Activated T-cell treated with anti-CD3 and anti-CD28 coated beads, Interleukin-2, amount 50 U/mL, for 4 hours (primary cell): ENCODE data around the gene UPK3BL2. TPM values are rescaled to one million over a fixed set of nuclear protein-coding genes. Genes with fewer than 3 reads are reported as not detected.
"Not testable (repeated sequence)": the region's sequence is repeated elsewhere in the genome, so short reads cannot be mapped to it uniquely, and the experiment has no call there.

Experiments
- ATAC-seq, 2 donors: fragments of 200-7000 bp; cut with Tn5 transposase; one replicate each; pipeline ENCODE4 v1.10.0; 2021
- DNase-seq: peaks from one replicate; pipeline ENCODE4 v3.0.0-alpha.2; 2020
- H3K27me3 Mint-ChIP-seq: one replicate; pipeline ENCODE4 v1.8.0; 2021; ENCODE audit warnings: low read depth, mixed read lengths
- H3K36me3 Mint-ChIP-seq: one replicate; pipeline ENCODE4 v1.8.0; 2022; ENCODE audit warnings: mixed read lengths; ENCODE audit not compliant: insufficient read depth
- H3K4me1 Mint-ChIP-seq: one replicate; pipeline ENCODE4 v1.8.0; 2021; ENCODE audit warnings: low read depth, mixed read lengths
- H3K4me3 Mint-ChIP-seq: one replicate; pipeline ENCODE4 v1.8.0; 2021; ENCODE audit warnings: mild to moderate bottlenecking, moderate library complexity, mixed read lengths
- H3K9me3 Mint-ChIP-seq: one replicate; pipeline ENCODE4 v1.8.0; 2021; ENCODE audit warnings: mixed read lengths
- total RNA-seq, 3 donors: library from RNA; stranded (reverse); gene quantifications; one replicate each; pipeline ENCODE4 v1.2.1, GENCODE V29; 2021

Gene UPK3BL2
- total RNA-seq, 3 donors from 2014 or later: 4.7 to 8.5 (median 7.9) TPM

- H3K9me3 Mint-ChIP-seq, H3K36me3 Mint-ChIP-seq, DNase-seq, H3K4me1 Mint-ChIP-seq, H3K27me3 Mint-ChIP-seq, ATAC-seq, H3K4me3 Mint-ChIP-seq: not testable (repeated sequence)
These were observed 876 bp upstream of the UPK3BL2 start for GRCh38 chr7:102544372-102544771.

- not testable (repeated sequence) for H3K4me1 Mint-ChIP-seq, ATAC-seq, H3K36me3 Mint-ChIP-seq, H3K4me3 Mint-ChIP-seq, H3K9me3 Mint-ChIP-seq, DNase-seq, H3K27me3 Mint-ChIP-seq
These were observed 725 bp downstream of the UPK3BL2 start for GRCh38 chr7:102542771-102543170.

- not testable (repeated sequence) for H3K4me3 Mint-ChIP-seq, H3K36me3 Mint-ChIP-seq, H3K9me3 Mint-ChIP-seq, ATAC-seq, H3K4me1 Mint-ChIP-seq, DNase-seq, H3K27me3 Mint-ChIP-seq
These were observed 1.4 kb downstream of the UPK3BL2 start for GRCh38 chr7:102542083-102542482.

GRCh38 chr7:102540604-102541003, 2.9 kb downstream of the UPK3BL2 start:
- not testable (repeated sequence) for H3K36me3 Mint-ChIP-seq, H3K9me3 Mint-ChIP-seq, H3K27me3 Mint-ChIP-seq, H3K4me1 Mint-ChIP-seq, ATAC-seq, H3K4me3 Mint-ChIP-seq, DNase-seq

GRCh38 chr7:102535062-102535615, 8.4 kb downstream of the UPK3BL2 start:
- H3K4me3 Mint-ChIP-seq, ATAC-seq, H3K4me1 Mint-ChIP-seq, H3K9me3 Mint-ChIP-seq, DNase-seq, H3K36me3 Mint-ChIP-seq, H3K27me3 Mint-ChIP-seq: not testable (repeated sequence)

- not testable (repeated sequence) for H3K36me3 Mint-ChIP-seq, H3K9me3 Mint-ChIP-seq, H3K4me1 Mint-ChIP-seq, ATAC-seq, H3K27me3 Mint-ChIP-seq, DNase-seq, H3K4me3 Mint-ChIP-seq
These were observed 11.4 kb downstream of the UPK3BL2 start for GRCh38 chr7:102532127-102532526.

GRCh38 chr7:102531583-102531982, 11.9 kb downstream of the UPK3BL2 start:
- DNase-seq, ATAC-seq, H3K36me3 Mint-ChIP-seq, H3K9me3 Mint-ChIP-seq, H3K4me3 Mint-ChIP-seq, H3K4me1 Mint-ChIP-seq, H3K27me3 Mint-ChIP-seq: not testable (repeated sequence)

GRCh38 chr7:102527822-102528793, 15.4 kb downstream of the UPK3BL2 start:
- H3K27me3 Mint-ChIP-seq, H3K4me3 Mint-ChIP-seq, H3K36me3 Mint-ChIP-seq, DNase-seq, H3K9me3 Mint-ChIP-seq, H3K4me1 Mint-ChIP-seq, ATAC-seq: not testable (repeated sequence)

GRCh38 chr7:102527182-102527581, 16.3 kb downstream of the UPK3BL2 start:
- H3K4me1 Mint-ChIP-seq, DNase-seq, H3K36me3 Mint-ChIP-seq, ATAC-seq, H3K9me3 Mint-ChIP-seq, H3K4me3 Mint-ChIP-seq, H3K27me3 Mint-ChIP-seq: not testable (repeated sequence)

GRCh38 chr7:102524803-102525202, 18.7 kb downstream of the UPK3BL2 start:
- H3K36me3 Mint-ChIP-seq, H3K4me3 Mint-ChIP-seq, DNase-seq, H3K9me3 Mint-ChIP-seq, H3K27me3 Mint-ChIP-seq, ATAC-seq, H3K4me1 Mint-ChIP-seq: not testable (repeated sequence)

GRCh38 chr7:102520797-102521196, 22.7 kb downstream of the UPK3BL2 start:
- DNase-seq, H3K27me3 Mint-ChIP-seq, H3K4me3 Mint-ChIP-seq, ATAC-seq, H3K4me1 Mint-ChIP-seq, H3K9me3 Mint-ChIP-seq, H3K36me3 Mint-ChIP-seq: not testable (repeated sequence)

- H3K4me1 Mint-ChIP-seq, DNase-seq, H3K27me3 Mint-ChIP-seq, H3K4me3 Mint-ChIP-seq, H3K36me3 Mint-ChIP-seq, H3K9me3 Mint-ChIP-seq: not testable (repeated sequence)
- peak; percentile 98 to 99 for ATAC-seq
These were observed 25.8 kb downstream of the UPK3BL2 start, which contains the start of gene RASA4B for GRCh38 chr7:102517550-102518147. Gene RASA4B, minus strand, starts transcription at chr7:102517777. Its CDS starts 67 bp downstream, at chr7:102517710.

GRCh38 chr7:102516951-102517350, 26.5 kb downstream of the UPK3BL2 start:
- not testable (repeated sequence) for H3K9me3 Mint-ChIP-seq, H3K36me3 Mint-ChIP-seq, H3K27me3 Mint-ChIP-seq, DNase-seq, ATAC-seq, H3K4me3 Mint-ChIP-seq, H3K4me1 Mint-ChIP-seq

- not testable (repeated sequence) for ATAC-seq, H3K36me3 Mint-ChIP-seq, H3K4me3 Mint-ChIP-seq, H3K9me3 Mint-ChIP-seq, H3K4me1 Mint-ChIP-seq, H3K27me3 Mint-ChIP-seq, DNase-seq
These were observed 27.6 kb downstream of the UPK3BL2 start for GRCh38 chr7:102515889-102516288.
